ENCODE data around the gene CTNNBL1. TPM values are rescaled to one million over a fixed set of nuclear protein-coding genes. Genes with fewer than 3 reads are reported as not detected.

Gene CTNNBL1
- total and polyA plus RNA-seq, 8 donors = 36.0 to 63.6 (median 50.1) TPM

GRCh38 chr20:37839432-37839827 lies 145.6 kb downstream of the CTNNBL1 start:
- DNase-seq = no peak
- H3K27ac ChIP-seq = no peak overlapping the region
- H3K4me1 ChIP-seq = no peaks in the 10 kb centered on the region
- intact Hi-C loops (cut with DNase I) = no loop called here
- no peak for TF ChIP-seq CTCF (IDR thresholded peaks at IDR 0.05)
- peak; percentile 81 for ATAC-seq
- no peaks in the 10 kb centered on the region for H3K27me3 ChIP-seq
- H3K4me3 ChIP-seq = no peak overlapping the region
- H3K36me3 ChIP-seq = peaks cover 0 to 44% of the 10 kb centered on the region in 2 donors
- H3K9me3 ChIP-seq = no peaks in the 10 kb centered on the region

- H3K27ac ChIP-seq = no peak overlapping the region
- no peak for TF ChIP-seq CTCF (IDR thresholded peaks at IDR 0.05)
- DNase-seq (no peak), ATAC-seq (no peak)
- no peaks in the 10 kb centered on the region for H3K4me1 ChIP-seq
- H3K27me3 ChIP-seq = no peaks in the 10 kb centered on the region
- intact Hi-C loops (cut with DNase I) = no loop called here
- peaks cover 0 to 49% of the 10 kb centered on the region in 2 donors for H3K36me3 ChIP-seq
- no peaks in the 10 kb centered on the region for H3K9me3 ChIP-seq
- H3K4me3 ChIP-seq = no peak overlapping the region
Observed at GRCh38 chr20:37839955-37840354, 146.1 kb downstream of the CTNNBL1 start.

- intact Hi-C loops (cut with DNase I) = no loop called here
- Histone ChIP-seq H3K4me1 (no peaks in the 10 kb centered on the region), H3K4me3 (no peak overlapping the region), H3K27me3 (no peaks in the 10 kb centered on the region), H3K27ac (no peak overlapping the region), H3K9me3 (no peaks in the 10 kb centered on the region), H3K36me3 (peaks cover 0 to 61% of the 10 kb centered on the region in 2 donors)
- TF ChIP-seq CTCF (IDR thresholded peaks at IDR 0.05) = no peak
- ATAC-seq = no peak
- no peak for DNase-seq
Observed at GRCh38 chr20:37841389-37841788, 147.6 kb downstream of the CTNNBL1 start.

- Histone ChIP-seq H3K9me3 (no peaks in the 10 kb centered on the region), H3K27me3 (no peaks in the 10 kb centered on the region), H3K4me1 (no peaks in the 10 kb centered on the region), H3K27ac (no peak overlapping the region), H3K4me3 (no peak overlapping the region), H3K36me3 (peaks cover 0 to 67% of the 10 kb centered on the region in 2 donors)
- no peak for TF ChIP-seq CTCF (IDR thresholded peaks at IDR 0.05)
- DNase-seq (no peak), ATAC-seq (peak; percentile 48)
- intact Hi-C loops (cut with DNase I) = no loop called here
Observed at GRCh38 chr20:37841971-37842370, 148.1 kb downstream of the CTNNBL1 start.

GRCh38 chr20:37845241-37845681 lies 151.4 kb downstream of the CTNNBL1 start:
- DNase-seq (no peak), ATAC-seq (no peak)
- Histone ChIP-seq H3K27me3 (no peaks in the 10 kb centered on the region), H3K27ac (no peak overlapping the region), H3K9me3 (no peaks in the 10 kb centered on the region), H3K4me1 (no peaks in the 10 kb centered on the region), H3K4me3 (no peak overlapping the region), H3K36me3 (peaks cover 0 to 75% of the 10 kb centered on the region in 2 donors)
- TF ChIP-seq CTCF (IDR thresholded peaks at IDR 0.05) = no peak
- intact Hi-C loops (cut with DNase I) = no loop called here

Data from left lung (tissue), 10 donors.